ENCODE data around the gene CCDC192.
"Not testable (repeated sequence)": the region's sequence is repeated elsewhere in the genome, so short reads cannot be mapped to it uniquely, and the experiment has no call there.

CCDC192 gene

GRCh38 chr5:127702926-127703561 lies at the start of gene CCDC192:
Gene CCDC192, plus strand, starts transcription at chr5:127703391. Its CDS starts 55 bp downstream, at chr5:127703446.
- DNase-seq: no peak

GRCh38 chr5:127656825-127657224 lies 46.4 kb upstream of the CCDC192 start:
- DNase-seq: no peak

DNA sequence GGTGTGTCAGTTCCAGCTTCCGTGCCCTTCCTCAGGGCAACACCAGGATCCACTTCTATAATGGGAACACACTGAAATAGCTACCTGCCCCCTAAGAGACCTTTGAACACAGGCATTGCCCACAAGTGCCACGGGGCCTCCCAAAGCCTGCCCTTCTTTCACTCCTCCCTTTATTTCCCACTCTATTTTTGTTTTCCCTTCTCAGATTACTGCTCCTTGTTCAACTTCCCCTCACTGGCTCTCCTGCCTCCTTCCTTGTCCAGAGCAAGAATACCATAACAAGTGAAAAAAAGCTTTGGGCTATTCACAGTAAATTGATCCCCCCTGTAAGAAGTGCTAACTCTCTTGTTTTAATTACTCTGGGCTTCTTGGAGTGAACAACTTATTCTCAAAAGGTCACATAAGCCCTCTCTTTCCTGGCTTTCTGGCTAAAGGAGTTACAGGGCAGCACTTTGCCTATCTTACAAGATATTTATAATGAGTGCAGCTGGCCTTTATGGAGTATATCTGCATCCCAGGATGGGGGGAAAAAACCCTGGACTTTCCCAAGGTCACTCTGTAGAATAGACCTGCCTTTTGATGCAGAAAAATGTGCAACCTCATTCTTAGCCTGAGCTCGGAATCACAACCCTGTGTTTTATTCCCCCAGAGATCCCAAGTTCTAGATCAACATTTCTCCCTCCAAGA lies 43.0 kb upstream of the CCDC192 start:
- no peak for DNase-seq

GRCh38 chr5:127664093-127664492 lies 39.1 kb upstream of the CCDC192 start:
- DNase-seq: no peak

DNA sequence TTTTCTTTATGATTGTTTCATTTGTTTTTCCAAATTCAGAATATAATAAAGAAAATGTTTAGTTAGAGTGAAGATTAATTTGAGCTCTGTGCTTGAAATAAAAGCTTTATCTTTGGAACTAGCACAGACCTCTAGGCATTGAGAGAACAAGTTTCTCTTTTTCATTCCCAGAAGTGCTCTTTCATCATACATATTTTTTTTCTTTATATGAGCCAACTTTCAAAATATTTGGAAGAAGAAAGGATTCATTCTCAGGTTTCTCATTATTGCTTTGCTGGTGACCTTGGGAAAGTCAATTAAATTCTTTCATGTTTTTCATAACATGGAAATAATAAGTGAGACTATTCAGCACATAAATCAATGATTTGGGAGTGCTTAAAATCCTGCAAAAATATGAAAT lies 37.5 kb upstream of the CCDC192 start:
- no peak for DNase-seq

DNA sequence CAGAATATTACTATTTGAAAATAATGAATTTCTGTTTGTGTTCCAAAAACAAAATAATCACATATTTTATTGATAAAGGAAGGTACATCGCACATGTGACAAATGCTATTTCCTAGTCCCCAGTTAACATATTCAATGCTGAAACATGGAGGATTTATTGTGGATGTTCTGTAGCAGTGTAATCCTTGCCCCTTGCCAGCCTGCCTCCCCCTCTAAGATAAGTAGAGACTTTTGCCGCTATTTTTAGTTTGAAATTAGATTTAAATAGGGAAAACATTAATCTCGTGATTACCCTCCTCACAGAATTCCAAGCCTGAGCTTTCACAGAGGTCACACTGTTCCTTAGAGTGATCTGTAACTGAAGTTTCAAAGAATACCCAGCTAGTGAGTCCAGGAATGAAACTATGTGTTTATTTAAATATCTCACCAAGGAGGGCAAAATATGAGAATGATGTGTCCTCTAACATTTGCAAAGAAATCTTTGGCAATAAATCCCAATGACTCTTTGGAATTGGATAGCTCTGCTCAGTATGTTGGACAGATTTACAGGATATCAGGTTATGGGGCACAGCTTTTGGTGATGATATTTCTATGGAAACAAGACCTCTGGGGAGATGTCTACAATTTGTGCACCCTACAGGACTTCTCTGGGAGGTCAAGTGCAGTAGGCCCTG lies 37.0 kb upstream of the CCDC192 start:
- peak; percentile 14 for DNase-seq

DNA sequence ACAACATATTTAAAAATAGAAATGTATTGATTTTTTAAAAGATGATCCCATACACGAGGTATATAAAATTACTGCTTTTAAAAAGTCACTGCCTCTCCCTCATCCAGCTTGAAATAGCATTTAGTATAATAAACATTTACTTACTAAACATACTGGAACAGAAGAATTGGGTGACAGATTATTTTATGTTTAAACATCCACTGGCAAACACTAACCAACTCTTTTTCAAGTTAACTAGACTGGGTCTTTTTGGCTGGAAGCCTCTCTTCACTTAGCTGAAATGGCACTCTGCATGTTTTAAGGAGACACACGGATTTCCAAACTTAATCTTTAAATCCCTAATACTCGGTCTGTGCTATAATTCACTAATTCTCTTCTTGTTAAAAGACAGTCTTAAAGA lies 35.3 kb upstream of the CCDC192 start:
- no peak for DNase-seq

DNA sequence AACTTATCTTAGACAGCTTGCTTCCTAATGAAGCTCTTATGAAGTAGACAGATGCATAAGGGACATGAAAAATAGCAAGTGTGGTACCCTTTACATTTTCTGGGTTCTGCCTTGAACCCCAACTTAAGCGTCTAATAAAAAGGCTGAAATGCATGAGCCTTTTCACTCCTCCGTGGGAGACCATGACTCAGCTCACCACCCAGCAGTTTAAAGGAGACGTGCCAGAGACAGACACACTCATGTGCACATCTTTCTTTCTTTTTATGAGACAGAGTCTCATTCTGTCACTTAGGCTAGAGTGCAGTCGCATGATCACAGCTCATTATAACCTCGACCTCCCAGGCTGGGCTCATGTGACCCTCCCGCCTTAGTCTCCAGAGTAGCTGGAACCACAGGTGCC lies 32.0 kb upstream of the CCDC192 start:
- DNase-seq: no peak

DNA sequence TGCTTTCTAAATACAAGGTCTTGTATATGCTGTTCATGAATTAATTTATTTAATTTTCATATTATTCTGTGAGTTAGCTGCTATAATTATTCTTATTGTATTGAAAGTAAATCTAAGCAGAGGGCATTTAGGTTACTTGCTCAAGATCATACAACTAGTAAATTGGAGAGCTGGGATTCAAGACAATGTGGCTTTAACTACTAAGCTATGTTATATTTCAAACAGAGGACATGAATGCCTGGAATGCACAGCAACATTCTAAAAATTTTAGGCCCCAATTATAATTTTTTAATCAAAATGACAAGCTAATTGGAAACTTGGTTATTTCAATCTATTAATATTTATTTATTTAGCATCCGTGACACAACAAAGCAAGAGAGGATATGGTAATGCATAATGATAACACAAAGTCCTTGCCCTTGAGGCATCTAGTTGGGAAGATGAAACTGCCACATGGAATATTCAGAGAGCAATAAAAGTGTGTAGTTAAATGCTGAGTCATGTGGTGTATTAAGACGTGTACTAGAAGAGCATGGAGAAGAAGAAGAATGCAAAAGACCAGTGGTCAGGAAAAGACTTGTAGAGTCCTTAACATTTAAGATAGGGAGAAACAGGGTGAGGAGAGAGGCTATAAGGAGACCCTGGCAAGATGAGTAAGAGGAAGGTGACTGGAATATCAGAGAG lies 29.9 kb upstream of the CCDC192 start:
- DNase-seq: peak; percentile 12

DNA sequence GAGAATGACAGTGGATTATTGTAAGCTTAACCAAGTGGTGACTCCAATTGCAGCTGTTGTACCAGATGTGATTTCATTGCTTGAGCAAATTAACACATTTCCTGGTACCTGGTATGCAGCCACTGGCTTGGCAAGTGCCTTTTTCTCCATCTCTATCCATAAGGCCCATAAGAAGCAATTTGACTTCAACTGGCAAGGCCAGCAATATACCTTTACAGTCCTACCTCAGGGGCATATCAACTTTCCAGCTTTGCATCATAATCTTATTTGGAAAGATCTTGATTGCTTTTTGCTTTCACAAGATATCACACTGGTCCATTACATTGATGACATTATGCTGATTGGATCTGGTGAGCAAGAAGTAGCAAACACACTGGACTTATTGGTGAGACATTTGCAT lies 26.2 kb upstream of the CCDC192 start:
- DNase-seq: not testable (repeated sequence)

GRCh38 chr5:127679691-127680330 lies 23.4 kb upstream of the CCDC192 start:
- DNase-seq: not testable (repeated sequence)

DNA sequence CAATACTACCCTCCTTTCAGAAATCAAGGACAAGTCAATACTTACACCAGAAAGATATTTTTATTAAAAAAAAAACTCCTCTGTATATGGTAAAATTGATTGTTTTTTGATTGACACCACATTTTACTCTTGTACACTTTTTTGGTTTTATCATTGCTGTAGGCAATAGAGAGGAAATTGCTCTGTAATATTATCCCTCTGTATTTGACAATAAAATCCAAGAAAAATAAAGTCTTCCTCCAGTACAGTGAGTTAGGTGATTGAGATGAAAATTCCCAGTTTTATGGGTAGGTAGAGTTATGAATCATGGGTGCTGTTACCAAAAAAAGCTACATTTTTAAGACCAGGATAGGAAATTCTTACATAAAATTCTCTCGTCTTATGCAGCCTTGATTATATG lies 22.6 kb upstream of the CCDC192 start:
- DNase-seq: no peak

DNA sequence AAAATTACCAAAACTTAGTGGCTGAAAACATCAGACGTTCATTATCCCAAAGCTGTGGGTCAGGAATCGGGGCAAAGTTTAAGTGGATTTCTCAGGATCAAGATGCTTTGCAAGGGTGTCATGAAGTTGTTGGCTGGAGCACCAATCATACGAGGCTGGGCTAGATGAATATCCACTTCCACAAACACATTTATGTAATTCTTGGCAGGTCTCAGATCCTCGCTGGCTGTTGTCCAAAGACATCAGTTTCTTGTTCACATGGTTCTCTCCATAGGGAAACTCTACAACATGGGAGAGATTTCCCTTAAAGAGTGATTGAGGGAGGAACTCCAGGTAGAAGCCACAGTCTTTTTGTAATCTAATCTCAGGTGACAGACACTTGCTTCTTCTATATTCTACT lies 20.2 kb upstream of the CCDC192 start:
- DNase-seq: peak; percentile 55

DNA sequence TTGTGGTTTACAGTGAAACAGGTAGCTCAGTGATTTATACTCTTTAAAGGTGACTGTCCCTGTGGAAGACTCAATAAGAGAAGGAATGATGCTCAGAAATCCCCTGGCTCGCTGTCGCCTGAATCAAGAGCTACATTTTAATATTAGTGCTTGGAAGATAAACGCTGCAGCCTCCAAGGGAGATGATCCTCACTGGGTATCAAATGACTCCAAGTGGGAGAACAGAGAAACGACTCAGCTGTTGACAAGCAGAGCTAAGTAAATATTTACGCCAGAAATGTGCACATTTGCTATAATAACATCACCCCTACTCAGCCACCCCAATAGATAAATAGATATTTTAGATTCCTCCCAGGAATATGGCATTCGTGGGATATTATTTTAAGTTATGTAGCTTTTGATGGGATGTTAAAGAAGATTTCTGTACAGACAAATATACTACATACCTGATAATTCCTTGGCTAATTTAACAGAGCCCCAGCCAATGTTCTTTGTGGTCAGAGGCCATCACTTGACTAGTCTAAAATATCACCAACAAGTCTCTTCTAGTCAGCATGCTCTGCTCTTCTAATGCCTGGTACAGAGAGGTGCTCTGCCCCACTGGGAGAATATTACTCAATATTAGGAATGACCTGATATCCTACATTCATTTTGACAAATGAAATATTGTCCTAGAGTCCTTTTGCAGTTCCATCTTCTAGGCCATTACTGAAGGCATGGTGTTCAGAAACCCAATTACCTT lies 18.3 kb upstream of the CCDC192 start:
- no peak for DNase-seq

GRCh38 chr5:127685662-127686061 lies 17.5 kb upstream of the CCDC192 start:
- DNase-seq: no peak

GRCh38 chr5:127686424-127686823 lies 16.8 kb upstream of the CCDC192 start:
- DNase-seq: no peak

GRCh38 chr5:127694518-127695171 lies 8.5 kb upstream of the CCDC192 start:
- DNase-seq: no peak

DNA sequence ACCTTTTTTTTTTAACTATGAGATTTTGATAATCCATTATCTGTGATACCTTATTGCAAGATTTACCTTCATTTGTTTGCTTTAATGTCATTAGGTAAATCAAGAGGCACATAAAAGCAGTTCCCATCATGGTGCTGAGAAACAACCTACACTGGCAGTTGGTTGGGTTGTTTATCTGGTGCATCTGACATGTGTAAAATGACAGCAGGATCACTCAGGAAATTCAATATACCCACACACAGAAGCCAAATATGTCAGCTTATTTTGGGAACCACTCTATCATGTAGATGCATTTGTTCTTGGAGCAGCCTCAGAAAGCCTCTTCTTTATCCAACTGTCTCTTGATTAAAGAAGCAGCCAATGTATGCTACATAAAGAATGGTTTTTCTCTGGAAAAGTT lies 7.8 kb upstream of the CCDC192 start:
- no peak for DNase-seq

- peak; percentile 91 for DNase-seq
These were observed 6.5 kb upstream of the CCDC192 start for GRCh38 chr5:127696683-127697082.

GRCh38 chr5:127697894-127698600 lies 5.1 kb upstream of the CCDC192 start:
- DNase-seq: peak; percentile 82

DNA sequence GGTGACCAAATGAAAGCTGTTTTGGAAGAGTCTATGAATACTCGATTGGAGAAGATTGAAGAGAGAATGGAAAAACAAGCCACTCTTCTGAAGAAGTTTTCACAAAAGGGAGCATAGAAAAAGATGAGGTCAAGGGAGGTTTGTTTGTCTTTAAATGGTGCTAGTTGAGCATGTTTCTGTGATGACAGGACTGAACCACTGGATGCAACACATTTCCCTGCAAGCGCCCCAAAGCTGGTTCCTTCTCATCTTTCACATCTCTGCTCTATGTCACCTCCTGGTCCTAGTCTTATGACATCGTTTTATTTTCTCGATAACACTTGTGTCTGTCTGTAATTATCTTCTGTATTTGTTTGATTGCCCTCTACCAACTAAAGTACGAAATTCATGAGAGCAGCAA lies 3.8 kb upstream of the CCDC192 start:
- DNase-seq: no peak

Measured in fibroblast of skin of right biceps (primary cell).